Measurements from ENCODE around the gene RSRC1. TPM values are rescaled to one million over a fixed set of nuclear protein-coding genes. Genes with fewer than 3 reads are reported as not detected.
"Not testable (repeated sequence)": the region's sequence is repeated elsewhere in the genome, so short reads cannot be mapped to it uniquely, and the experiment has no call there.

The RSRC1 gene
- total RNA-seq, 1 donor from 2014 or later = 38.9 TPM

DNA sequence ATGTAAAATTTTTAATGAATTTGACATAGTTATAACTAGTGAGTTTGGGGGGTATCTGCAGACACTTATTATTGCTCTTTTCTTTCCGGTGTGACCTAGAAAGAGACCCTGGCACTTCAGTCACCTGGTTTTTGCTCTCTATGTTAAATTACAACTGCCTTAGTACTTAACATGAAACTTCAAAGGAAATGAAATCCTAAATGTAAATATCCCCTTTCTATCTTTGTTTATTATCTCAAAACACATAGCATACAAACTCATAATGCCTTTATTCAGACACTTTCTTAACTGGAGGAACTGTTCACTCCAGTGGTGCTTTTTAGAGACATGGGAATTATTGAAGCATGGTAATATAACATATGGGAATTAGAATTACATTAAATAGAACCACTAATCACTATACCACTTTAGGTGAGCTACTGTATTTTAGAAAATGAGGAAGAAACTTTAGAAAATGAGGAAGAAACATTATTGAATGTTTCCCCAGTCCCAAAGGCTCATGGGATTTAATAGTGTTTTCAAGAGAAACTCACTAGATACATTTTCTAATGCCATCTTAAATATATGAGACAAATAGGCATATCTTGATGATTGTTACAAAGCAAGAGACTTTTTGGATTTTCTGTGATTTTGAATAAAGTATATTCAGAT, 341.6 kb downstream of the RSRC1 start:
- intact Hi-C loops (cut with micrococcal nuclease) = no loop called here

DNA sequence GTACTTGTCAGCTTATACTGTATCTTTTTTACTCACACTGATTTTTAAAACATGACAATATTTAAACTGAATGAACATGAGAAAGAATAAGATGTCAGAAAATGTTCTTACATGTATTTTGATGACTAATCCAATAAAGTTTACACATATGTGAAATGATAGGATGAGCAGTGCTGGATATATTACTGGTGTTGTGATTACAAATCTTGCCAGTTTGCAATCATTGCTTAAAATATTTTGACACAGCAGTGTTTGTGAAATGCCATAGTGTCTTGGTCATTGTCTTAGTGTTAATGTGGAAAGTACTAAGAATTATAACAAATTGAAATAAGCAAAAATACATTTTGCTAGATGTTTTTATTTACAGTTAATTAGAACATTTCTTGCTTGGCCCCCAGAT, 342.4 kb downstream of the RSRC1 start:
- intact Hi-C loops (cut with micrococcal nuclease) = no loop called here

DNA sequence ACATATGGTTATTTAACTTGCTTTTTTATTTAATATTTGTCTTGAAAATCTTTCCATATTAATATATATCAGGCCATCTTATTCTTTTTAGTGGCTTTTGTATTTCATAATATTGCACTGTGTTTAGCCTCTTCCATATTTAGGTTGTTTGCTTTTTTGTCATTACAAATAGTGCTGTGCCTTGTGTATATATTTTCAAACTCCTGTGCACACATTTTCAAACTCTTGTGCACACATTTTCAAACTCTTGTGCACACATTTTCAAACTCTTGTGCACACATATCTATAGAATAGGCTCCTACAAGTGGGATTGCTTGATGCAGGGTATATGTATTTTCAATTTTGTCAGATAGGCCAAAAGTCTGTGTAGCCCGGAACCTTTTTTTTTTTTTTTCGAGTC, 343.1 kb downstream of the RSRC1 start:
- intact Hi-C loops (cut with micrococcal nuclease) = no loop called here

DNA sequence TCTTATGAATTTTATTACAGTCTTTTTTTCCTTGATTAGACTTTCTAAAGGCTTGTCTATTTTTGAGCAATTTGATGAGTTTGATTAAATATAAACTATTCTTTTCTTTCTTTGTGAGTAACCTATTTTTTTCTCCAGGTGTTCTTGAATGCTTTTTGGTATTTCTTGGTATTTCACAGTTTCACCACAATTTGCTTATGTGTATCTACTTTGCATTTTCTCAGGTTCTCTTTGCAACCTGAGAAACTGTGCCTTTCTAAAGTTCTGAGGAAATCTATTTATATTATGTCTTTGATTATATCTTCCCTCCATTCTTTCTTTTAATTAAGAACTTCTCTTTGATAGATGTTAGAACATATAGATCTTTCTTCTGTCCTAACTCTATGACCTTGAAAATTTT, 344.0 kb downstream of the RSRC1 start:
- intact Hi-C loops (cut with micrococcal nuclease) = no loop called here

DNA sequence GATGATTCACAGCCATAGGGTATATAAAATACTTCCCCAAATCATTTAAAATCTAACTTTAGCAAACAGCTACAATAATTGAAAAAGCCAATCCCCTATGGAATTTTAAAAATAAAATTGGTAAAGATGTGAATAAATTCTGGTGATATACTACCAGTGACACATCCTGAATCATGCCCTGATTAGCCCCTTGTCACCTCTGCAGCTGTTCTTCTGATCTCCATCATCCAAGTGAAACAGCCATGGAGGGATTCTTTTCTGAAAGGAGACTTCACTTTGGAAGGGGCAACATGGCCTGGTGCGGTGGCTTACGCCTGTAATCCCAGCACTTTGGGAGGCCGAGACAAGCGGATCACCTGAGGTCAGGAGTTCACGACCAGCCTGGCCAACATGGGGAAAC, 345.5 kb downstream of the RSRC1 start:
- intact Hi-C loops (cut with micrococcal nuclease) = no loop called here

DNA sequence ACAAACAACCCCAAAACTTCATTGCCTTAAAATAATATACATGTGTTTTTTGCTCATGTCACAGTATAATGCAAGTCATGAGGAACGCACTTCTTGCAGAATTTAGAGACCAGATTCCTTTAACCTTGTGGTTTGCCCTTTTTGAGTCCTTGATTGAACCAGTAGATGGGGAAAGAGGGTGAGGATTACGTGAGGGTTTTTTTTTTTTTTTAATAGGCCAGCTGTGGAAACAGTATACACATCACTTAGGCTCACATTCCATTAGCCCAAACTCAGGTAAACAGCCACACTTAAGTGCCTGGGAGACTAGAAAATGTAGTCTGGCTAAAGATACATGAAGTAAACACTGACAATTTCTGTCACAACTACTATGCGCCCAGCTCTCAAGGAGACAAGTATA, 346.2 kb downstream of the RSRC1 start:
- intact Hi-C loops (cut with micrococcal nuclease) = no loop called here

DNA sequence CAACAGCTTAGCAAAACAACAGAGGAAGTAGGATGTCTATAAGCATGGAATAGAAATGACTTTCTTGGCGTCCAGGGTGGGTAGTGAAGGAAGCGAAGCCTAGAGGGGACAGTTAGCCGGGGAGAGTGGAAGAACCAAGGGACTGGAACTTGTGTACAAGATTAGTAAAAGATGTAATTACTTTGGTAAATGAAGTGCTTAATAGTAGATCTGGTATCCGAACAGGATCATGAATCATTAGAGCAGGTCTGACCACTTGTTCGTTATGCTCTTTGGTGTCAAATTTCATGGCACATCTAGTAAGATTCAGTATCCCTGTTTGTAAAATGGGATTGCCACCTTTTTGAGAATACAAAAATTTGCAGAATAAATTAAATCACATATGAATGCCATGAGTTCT, 348.6 kb downstream of the RSRC1 start:
- intact Hi-C loops (cut with micrococcal nuclease) = no loop called here

DNA sequence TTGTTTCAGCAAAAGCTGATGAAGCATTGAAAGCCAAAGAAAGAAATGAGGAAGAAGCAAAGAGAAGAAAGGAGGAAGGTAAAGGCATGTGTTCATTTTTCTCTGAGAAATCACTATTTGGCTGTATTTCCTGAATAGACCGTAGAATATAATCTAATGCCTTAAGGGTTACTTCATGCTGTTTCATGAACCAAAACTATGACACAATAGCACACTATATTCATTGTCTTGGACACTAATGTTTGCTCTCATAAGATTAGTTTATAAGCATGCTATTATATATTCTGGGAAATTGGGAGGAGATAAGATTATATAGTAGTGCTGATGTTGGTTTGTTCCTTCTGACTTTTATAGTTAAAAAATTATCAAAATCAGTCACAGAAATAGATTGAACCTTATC, 351.0 kb downstream of the RSRC1 start:
- intact Hi-C loops (cut with micrococcal nuclease) = no loop called here

DNA sequence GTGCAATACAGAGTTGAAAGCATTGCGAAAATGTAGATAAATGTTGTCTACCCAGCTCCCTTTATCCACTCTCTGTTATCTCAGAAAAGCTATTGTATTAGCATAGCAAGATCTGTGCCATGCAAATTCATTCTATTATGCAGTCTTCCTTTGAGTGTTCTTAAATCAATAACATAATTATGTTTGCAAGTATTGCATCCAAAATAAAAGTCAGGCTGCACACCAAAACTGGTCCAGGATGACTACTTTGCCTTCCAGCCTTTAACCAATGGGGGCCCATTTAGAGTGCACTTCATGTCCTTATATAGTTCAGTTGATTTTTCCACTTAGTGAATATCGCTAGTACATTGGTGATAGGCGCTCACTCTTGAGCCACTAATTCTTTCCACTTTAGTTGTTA, 353.7 kb downstream of the RSRC1 start:
- intact Hi-C loops (cut with micrococcal nuclease) = no loop called here

DNA sequence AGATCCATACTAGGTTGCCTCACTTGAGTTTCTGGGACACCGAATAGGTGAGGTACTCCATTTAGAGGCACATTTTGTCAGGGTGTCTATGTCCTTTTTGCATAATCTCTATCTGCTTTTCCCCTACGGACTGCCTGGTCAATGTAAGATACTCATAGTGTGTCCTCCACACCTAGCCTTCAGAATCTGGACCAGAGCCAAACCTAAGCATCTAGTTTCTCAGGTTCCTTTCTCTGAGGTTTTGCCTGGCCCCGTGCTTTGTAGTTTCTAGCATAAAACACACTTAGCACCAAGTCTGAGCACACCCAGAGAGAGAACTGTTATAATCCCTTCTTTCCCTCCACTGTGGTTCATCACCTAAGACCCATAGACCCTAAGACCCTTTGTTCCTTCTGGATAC, 355.2 kb downstream of the RSRC1 start:
- intact Hi-C loops (cut with micrococcal nuclease) = no loop called here

DNA sequence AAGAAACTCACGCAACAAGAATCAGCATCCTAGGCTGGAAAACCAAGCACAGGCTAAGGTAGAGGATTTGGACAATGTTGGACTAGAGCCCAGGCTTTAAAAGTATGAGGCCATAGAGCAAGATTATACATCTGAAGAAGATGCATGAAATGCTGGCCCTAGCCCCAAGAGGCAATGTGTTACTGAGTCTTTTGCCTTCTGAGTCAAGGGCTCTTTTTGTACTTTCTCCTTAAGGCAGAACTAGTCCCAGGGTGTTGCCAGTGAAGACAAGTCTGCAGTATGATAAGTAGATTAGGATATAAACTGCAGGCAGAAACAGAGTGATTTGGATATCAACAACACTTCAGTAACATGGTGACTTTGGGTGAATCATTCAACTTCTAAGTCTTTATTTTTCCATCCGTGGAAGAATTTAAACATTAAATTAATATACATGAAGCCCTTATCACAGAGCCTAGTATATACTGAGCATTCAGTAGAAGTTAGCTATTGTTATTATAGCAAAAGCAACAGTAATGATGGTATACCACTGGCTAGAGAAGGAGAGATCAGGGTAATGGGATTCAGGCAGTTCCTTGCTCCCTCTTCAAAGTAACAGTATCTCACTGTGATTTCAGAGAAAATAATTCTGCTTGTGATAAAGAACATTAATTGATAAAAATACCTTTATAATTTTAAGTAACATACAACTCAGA, 361.2 kb downstream of the RSRC1 start:
- intact Hi-C loops (cut with micrococcal nuclease) = no loop called here

DNA sequence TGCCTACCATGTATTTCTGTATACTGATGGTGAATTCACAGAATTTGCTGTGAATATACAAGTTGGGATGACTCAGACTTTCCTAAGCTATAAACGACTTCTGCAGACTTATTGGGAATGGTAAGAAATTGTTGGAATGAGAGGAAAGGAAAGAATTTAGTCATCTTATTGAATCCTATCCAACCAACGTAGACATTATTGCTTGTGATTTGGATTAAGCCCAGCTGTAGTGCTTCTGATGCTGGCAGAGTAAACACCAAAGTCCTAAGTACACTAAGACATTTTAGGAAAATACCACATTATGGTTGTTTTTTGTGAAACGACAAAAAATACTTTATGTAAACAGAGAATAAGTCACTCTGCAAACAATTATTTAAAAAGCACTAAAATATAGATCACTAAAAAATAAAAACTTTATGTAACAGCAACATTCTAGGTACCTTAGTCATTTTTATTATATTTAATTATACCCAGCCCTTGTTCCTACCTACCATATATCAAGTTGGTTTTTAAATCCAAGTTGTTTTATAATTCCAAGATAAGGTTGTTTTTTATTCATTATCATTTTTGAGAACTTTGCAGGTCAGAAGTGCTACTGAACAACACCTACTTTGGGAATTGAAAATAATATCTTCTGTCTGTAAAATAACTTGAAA, 361.9 kb downstream of the RSRC1 start:
- intact Hi-C loops (cut with micrococcal nuclease) = no loop called here

DNA sequence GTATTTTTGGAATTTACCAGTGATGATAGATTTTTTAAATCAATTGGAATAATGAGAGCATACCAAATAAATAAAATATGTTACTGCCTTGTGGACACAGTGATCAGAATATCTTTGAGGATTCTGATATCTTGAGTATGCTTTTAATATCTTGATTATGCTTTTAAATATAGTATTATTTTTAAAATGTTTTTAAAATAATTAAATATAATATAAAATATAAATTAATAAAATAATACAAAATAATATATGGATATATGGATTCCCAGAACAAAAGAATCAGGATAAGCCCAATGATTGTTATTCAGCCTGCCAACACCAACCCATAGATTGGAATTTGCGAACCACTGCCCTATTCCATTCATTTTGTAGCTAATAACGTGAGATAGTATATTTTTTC, 369.2 kb downstream of the RSRC1 start:
- intact Hi-C loops (cut with micrococcal nuclease) = no loop called here

DNA sequence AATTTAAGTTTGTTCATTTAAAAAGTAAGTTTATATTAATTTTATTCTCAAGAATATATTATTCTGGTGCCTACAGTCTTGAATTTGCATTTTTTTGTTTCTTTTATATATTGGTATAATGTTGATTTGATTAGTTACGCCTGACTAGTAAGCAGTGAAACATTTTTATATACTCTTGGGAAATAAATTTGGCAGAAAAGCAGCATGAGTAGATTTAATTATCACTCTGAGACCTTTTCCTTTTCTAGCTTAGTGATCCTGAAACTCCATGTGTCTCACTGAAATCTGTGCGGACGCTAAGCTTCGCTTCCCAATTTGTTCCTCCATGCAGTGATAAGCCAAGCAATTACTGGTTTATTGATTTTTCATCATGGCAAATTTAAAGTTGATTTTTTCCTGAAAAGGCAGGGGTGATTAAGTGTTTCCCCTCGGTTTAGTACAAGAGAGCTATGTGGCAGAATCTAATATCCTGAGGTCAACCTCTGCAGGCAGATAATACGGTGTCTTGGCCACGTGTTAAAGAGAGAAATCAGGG, 373.9 kb downstream of the RSRC1 start:
- intact Hi-C loops (cut with micrococcal nuclease) = no loop called here

DNA sequence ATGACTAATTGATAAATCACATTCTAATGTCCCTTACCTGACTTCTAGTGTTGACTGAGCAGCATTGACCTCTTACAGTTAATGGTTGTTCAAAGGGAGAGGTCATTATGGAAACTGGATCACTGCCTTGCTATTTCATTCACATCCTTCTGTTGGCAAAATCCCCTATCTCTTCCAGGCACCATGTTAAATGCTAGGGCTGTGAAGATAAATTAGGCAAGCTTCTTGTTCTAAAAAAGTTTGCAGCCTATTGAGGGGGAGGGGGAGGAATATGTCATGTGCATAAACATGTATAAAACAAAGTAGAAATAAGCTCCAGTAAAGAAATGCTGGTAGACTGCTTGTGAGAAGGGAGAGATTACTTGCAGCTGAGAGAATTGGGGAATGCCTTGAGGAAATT, 376.3 kb downstream of the RSRC1 start:
- intact Hi-C loops (cut with micrococcal nuclease) = no loop called here

DNA sequence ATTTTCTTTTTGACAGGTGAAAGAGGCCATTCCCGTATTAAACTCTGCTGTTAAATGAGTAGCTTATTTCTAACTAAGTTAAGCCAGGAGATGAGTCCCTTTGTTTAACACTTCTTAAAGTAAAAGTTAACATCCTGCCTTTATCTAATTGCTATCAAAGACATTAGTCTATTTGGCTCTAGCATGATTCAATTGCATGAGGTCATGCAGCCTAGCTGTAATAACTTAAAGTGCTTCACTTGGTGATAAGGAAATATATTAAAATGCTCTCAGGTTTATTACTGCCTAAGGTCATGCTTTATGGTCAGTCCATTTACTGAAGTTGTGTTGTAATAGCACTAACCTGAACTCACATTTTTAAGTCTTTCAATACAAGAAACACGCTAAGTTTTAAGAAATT, 378.8 kb downstream of the RSRC1 start:
- intact Hi-C loops (cut with micrococcal nuclease) = no loop called here

DNA sequence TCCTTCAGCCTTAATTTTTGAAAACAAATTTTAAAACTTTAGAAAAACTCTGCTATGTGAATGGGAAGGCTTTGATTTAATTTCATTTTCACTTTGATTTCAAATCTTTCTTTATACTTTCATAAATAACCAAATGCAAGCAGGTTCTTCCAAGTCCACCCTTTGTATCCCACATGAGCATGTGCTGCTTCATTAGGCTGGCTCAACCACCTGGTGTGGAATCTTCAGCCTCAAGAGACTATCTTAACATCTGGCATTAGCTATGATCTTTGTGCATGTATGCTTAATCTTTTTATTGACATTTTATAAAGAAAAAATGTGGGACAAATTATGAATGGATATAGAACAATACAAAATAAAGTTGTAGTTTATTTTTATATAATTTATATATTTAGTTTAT, 379.3 kb downstream of the RSRC1 start:
- intact Hi-C loops (cut with micrococcal nuclease) = no loop called here

DNA sequence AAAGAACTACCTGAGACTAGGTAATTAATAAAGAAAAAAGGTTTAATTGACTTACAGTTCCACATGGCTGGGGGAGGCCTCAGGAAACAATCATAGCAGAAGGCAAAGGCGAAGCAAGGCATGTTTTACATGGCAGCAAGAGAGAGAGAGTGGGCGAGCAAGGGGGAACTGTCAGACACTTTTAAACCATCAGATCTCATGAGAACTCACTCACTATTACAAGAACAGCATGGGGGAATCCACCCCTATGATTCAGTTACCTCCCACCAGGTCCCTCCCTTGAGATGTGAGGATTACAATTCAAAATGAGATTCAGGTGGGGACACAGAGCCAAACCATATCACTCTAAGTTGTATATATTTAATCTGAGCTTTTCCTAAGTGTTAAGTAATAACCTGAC, 382.1 kb downstream of the RSRC1 start:
- intact Hi-C loops (cut with micrococcal nuclease) = no loop called here

DNA sequence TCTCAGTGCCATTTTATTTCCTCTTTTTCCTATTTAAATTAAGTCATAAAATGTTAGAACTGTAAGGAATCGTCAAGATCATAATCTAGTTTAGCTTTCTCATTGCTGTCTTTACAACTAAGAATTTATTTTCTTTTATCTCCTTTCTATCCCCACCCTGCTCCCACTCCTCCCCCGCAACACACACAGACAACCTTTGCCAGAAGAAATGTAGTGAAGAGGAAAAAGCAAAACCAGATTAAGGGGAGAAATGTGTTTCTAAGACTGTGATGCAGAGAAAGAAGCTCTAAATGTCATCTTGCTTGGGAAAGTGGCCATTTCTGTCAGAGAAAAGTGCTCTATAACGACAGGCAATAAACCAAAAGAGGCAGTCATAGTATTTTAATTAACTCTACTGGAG, 382.8 kb downstream of the RSRC1 start:
- intact Hi-C loops (cut with micrococcal nuclease) = no loop called here

DNA sequence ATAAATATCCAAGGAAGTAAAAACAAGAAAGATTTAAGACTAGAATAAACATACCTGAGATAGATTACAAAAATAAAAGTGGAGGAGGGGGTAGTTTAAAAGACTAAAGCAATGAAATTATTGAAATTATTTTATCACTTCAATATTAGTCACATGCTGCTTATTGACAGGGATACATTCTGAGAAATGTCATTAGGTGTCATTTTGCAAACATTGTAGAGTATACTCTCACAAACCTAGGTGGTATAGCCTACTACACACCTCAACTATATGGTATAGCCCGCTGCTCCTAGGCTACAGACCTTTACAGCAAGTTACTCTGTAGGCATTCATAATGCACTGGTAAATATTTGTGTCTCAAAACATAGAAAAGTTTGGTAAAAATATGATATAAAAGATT, 384.0 kb downstream of the RSRC1 start:
- intact Hi-C loops (cut with micrococcal nuclease) = no loop called here

DNA sequence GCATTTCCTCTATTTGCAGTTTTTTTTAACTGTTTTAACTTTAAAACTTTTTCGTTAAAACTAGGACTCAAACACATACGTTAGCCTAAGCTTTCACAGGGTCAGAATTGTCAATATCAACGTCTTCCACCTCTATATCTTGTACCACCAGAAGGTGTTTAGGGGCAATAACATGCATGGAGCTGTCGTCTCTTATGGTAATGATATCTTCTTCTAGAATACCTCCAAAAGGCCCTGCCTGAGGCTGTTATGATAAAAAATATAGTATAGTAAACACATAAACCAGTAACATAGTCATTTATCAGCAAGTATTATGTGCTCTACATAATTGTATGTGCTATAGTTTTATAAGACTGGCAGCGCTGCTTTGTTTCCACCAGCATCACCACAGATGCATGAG, 384.8 kb downstream of the RSRC1 start:
- intact Hi-C loops (cut with micrococcal nuclease) = no loop called here

DNA sequence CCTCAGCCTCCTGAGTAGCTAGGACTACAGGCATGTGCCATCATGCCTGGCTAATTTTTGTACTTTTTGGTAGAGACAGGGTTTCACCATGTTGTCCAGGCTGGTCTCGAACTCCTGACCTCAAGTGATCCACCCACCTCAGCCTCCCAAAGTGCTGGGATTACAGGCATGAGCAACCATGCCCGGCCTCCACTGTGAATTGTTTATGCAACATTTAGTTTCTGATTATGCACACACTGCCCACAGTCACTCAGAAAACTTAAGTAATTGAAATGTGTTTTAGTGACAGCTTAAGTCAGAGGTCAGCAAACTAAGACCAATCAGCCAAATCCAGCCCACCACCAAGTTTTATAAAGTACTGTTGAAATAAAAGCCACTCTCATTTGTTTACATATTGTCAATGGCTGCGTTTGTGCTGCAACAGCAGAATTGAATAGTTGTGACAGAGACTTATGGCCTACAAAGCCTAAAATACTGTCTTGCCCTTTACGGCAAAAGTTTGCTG, 385.6 kb downstream of the RSRC1 start:
- intact Hi-C loops (cut with micrococcal nuclease) = not testable (repeated sequence)

Data from T-helper 1 cell treated with Interleukin-12 subunit alpha and Interleukin-12 subunit beta and Interleukin-4 antibody, amounts not matched to agents 30 ng/mL and 1 ng/mL, for 36 hours (primary cell).